GM08714 (cell line): ENCODE measurements around the gene CT55.
"Not testable (repeated sequence)": the region's sequence is repeated elsewhere in the genome, so short reads cannot be mapped to it uniquely, and the experiment has no call there.

Source experiments
- H3K4me3 ChIP-seq: fragments of 200-500 bp; sonication (Bioruptor generic); 2 replicates; pipeline ENCODE4 v1.5.1; 2014; ENCODE audit warnings: mild to moderate bottlenecking, low read length, inconsistent platforms
- ZNF274 ChIP-seq: IDR thresholded peaks from 2 replicates; pipeline ENCODE4 v1.6.1; 2012; ENCODE audit warnings: mild to moderate bottlenecking, low read depth, low read length

Gene CT55

GRCh38 chrX:135170877-135171519, at the start of gene CT55:
TSS of gene CT55 (minus strand) at chrX:135171398. CDS start at chrX:135171171, 227 bp downstream.
- no peak within 1 kb of the TSS for H3K4me3 ChIP-seq
- TF ChIP-seq ZNF274, result no peak

- H3K4me3 ChIP-seq, result no peak overlapping the region
- no peak for TF ChIP-seq ZNF274
Observed at GRCh38 chrX:135213200-135213844, 42.1 kb upstream of the CT55 start.

GRCh38 chrX:135206427-135206826, 35.2 kb upstream of the CT55 start:
- H3K4me3 ChIP-seq, result not testable (repeated sequence)

- H3K4me3 ChIP-seq, result no peak overlapping the region
- TF ChIP-seq ZNF274, result no peak
Observed at GRCh38 chrX:135200297-135200696, 29.1 kb upstream of the CT55 start.

- no peak overlapping the region for H3K4me3 ChIP-seq
- TF ChIP-seq ZNF274, result no peak
Observed at GRCh38 chrX:135194684-135195083, 23.5 kb upstream of the CT55 start.

- no peak for TF ChIP-seq ZNF274
- H3K4me3 ChIP-seq, result no peak overlapping the region
Observed at GRCh38 chrX:135193740-135194139, 22.5 kb upstream of the CT55 start.

GRCh38 chrX:135191838-135192237, 20.6 kb upstream of the CT55 start:
- no peak for TF ChIP-seq ZNF274
- H3K4me3 ChIP-seq, result no peak overlapping the region

GRCh38 chrX:135185795-135186443, 14.7 kb upstream of the CT55 start:
- no peak for TF ChIP-seq ZNF274

GRCh38 chrX:135178636-135179035, 7.4 kb upstream of the CT55 start:
- H3K4me3 ChIP-seq, result no peak overlapping the region
- TF ChIP-seq ZNF274, result no peak

More at GRCh38 chrX:135185795-135186443, 14.7 kb upstream of the CT55 start:
- H3K4me3 ChIP-seq, result no peak overlapping the region

GRCh38 chrX:135170468-135170867, 730 bp downstream of the CT55 start:
- H3K4me3 ChIP-seq, result no peak overlapping the region
- TF ChIP-seq ZNF274, result no peak

- H3K4me3 ChIP-seq, result not testable (repeated sequence)
Observed at GRCh38 chrX:135169534-135169933, 1.7 kb downstream of the CT55 start.

GRCh38 chrX:135168486-135168885, 2.7 kb downstream of the CT55 start:
- TF ChIP-seq ZNF274, result no peak
- H3K4me3 ChIP-seq, result no peak overlapping the region

- H3K4me3 ChIP-seq, result not testable (repeated sequence)
Observed at GRCh38 chrX:135154688-135155087, 16.5 kb downstream of the CT55 start.

GRCh38 chrX:135126145-135126544, 45.1 kb downstream of the CT55 start:
- not testable (repeated sequence) for H3K4me3 ChIP-seq

- H3K4me3 ChIP-seq, result not testable (repeated sequence)
Observed at GRCh38 chrX:135120056-135120576, 51.1 kb downstream of the CT55 start, which contains the start of gene ETDB. TSS of gene ETDB (minus strand) at chrX:135120526. CDS start at chrX:135119261, 1,265 bp downstream.

GRCh38 chrX:135116064-135116463, 55.1 kb downstream of the CT55 start:
- H3K4me3 ChIP-seq, result not testable (repeated sequence)
